NCI-H2107 treated with DMSO at 0.1 percent for 48 hours (cell line): ENCODE data around the gene NUDT11.
"Not testable (repeated sequence)": the region's sequence is repeated elsewhere in the genome, so short reads cannot be mapped to it uniquely, and the experiment has no call there.

Experiments
- DNase-seq: peaks from one replicate; lab custom pipeline; 2025; ENCODE audit not compliant: unreplicated experiment; lab: John Stamatoyannopoulos, UW

Gene NUDT11

GRCh38 chrX:51496501-51497291 is at the start of gene NUDT11:
NUDT11 (minus strand) TSS chrX:51496592; CDS start chrX:51496444, 148 bp downstream.
- DNase-seq = no peak

- DNase-seq = no peak
Measured at GRCh38 chrX:51520393-51520792, 24.0 kb upstream of the NUDT11 start.

- DNase-seq = not testable (repeated sequence)
Measured at GRCh38 chrX:51519131-51519530, 22.7 kb upstream of the NUDT11 start.

- DNase-seq = no peak
Measured at GRCh38 chrX:51507551-51507950, 11.2 kb upstream of the NUDT11 start.

GRCh38 chrX:51495701-51496488 is 497 bp downstream of the NUDT11 start:
- DNase-seq = not testable (repeated sequence)

GRCh38 chrX:51494409-51494808 is 2.0 kb downstream of the NUDT11 start:
- DNase-seq = no peak

GRCh38 chrX:51487960-51488267 is 8.5 kb downstream of the NUDT11 start:
- no peak for DNase-seq

- no peak for DNase-seq
Measured at GRCh38 chrX:51484616-51485015, 11.8 kb downstream of the NUDT11 start.

GRCh38 chrX:51482411-51482810 is 14.0 kb downstream of the NUDT11 start:
- not testable (repeated sequence) for DNase-seq

- DNase-seq = no peak
Measured at GRCh38 chrX:51476930-51477329, 19.5 kb downstream of the NUDT11 start.

- DNase-seq = no peak
Measured at GRCh38 chrX:51463322-51463721, 33.1 kb downstream of the NUDT11 start.

GRCh38 chrX:51461053-51462044 is 35.0 kb downstream of the NUDT11 start:
- DNase-seq = peak; percentile 14

GRCh38 chrX:51459125-51459524 is 37.3 kb downstream of the NUDT11 start:
- DNase-seq = no peak

GRCh38 chrX:51456814-51457213 is 39.6 kb downstream of the NUDT11 start:
- DNase-seq = no peak

GRCh38 chrX:51456246-51456645 is 40.1 kb downstream of the NUDT11 start:
- no peak for DNase-seq

- DNase-seq = no peak
Measured at GRCh38 chrX:51440365-51440764, 56.0 kb downstream of the NUDT11 start.
